Measurements from ENCODE around the gene SRF. TPM values are rescaled to one million over a fixed set of nuclear protein-coding genes. Genes with fewer than 3 reads are reported as not detected.

SRF gene
- total RNA-seq, 1 experiment from 2014 or later = 32.1 TPM

DNA sequence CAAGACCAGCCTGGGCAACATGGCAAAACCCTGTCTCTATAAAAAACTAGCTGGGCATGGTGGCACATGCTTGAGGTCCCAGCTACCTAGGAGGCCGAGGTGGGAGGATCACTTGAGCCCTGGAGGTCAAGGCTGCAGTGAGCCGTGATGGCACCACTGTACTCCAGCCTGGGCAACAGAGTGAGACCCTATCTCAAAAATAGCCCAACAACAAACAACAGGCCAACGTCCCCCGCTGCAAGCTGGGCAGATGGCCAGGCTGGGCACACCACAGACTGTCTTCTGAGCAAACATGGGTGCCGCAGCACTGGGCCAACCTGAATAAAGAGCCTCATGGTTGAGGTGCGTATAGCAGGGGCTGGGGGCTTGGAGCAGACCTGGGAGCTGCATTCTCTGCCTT, 46.6 kb upstream of the SRF start:
- no TSS peak for BruUV-seq (replicated peaks)
- H3K4me3 Mint-ChIP-seq (ENCODE audit: unreplicated experiment) = no peak overlapping the region
- no peaks in the 10 kb centered on the region for H3K27me3 Mint-ChIP-seq (ENCODE audit: insufficient read depth, unreplicated experiment)
- ChIA-PET POLR2A (interaction anchor here (0.5 to 1.5 kb wide), 5 partner anchors 9 to 69 kb away, joined by 3 to 5 read pairs (median 3); no protein-coding TSS in a partner anchor), CTCF (interaction anchor here (0.7 to 1.7 kb wide), 5 partner anchors 18 to 223 kb away, joined by 3 to 8 read pairs (median 3); partner anchors contain the start of gene PTK7)
- H3K9me3 Mint-ChIP-seq (ENCODE audit: unreplicated experiment) = no peaks in the 10 kb centered on the region
- DNase-seq (ENCODE audit: unreplicated experiment) = no peak
- peaks cover 34% of the 10 kb centered on the region for H3K4me1 Mint-ChIP-seq (ENCODE audit: insufficient read depth, unreplicated experiment)
- intact Hi-C loops (cut with micrococcal nuclease) = no loop called here
- no peak overlapping the region for H3K27ac Mint-ChIP-seq (ENCODE audit: low read depth, unreplicated experiment)
- TF ChIP-seq, protein P1, sequence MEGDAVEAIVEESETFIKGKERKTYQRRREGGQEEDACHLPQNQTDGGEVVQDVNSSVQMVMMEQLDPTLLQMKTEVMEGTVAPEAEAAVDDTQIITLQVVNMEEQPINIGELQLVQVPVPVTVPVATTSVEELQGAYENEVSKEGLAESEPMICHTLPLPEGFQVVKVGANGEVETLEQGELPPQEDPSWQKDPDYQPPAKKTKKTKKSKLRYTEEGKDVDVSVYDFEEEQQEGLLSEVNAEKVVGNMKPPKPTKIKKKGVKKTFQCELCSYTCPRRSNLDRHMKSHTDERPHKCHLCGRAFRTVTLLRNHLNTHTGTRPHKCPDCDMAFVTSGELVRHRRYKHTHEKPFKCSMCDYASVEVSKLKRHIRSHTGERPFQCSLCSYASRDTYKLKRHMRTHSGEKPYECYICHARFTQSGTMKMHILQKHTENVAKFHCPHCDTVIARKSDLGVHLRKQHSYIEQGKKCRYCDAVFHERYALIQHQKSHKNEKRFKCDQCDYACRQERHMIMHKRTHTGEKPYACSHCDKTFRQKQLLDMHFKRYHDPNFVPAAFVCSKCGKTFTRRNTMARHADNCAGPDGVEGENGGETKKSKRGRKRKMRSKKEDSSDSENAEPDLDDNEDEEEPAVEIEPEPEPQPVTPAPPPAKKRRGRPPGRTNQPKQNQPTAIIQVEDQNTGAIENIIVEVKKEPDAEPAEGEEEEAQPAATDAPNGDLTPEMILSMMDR (IDR thresholded peaks at IDR 0.05; ENCODE audit: unreplicated experiment) = no peak
- peaks cover 6% of the 10 kb centered on the region for H3K36me3 Mint-ChIP-seq (ENCODE audit: insufficient read depth, unreplicated experiment)

GRCh38 chr6:43125119-43125518, 46.0 kb upstream of the SRF start:
- POLR2A ChIA-PET = interaction anchor here (0.5 to 1.5 kb wide), 7 partner anchors 10 to 70 kb away, joined by 3 to 6 read pairs (median 3); no protein-coding TSS in a partner anchor

GRCh38 chr6:43125555-43125954, 45.5 kb upstream of the SRF start:
- Mint-ChIP-seq H3K4me1 (ENCODE audit: insufficient read depth, unreplicated experiment) (peaks cover 41% of the 10 kb centered on the region), H3K9me3 (ENCODE audit: unreplicated experiment) (no peaks in the 10 kb centered on the region), H3K4me3 (ENCODE audit: unreplicated experiment) (no peak overlapping the region), H3K36me3 (ENCODE audit: insufficient read depth, unreplicated experiment) (peaks cover 6% of the 10 kb centered on the region), H3K27me3 (ENCODE audit: insufficient read depth, unreplicated experiment) (no peaks in the 10 kb centered on the region), H3K27ac (ENCODE audit: low read depth, unreplicated experiment) (peak overlapping the region; percentile 25)
- no peak for DNase-seq (ENCODE audit: unreplicated experiment)
- intact Hi-C loops (cut with micrococcal nuclease) = no loop called here
- ChIA-PET CTCF (interaction anchor here (0.6 to 1.8 kb wide), 6 partner anchors 18 to 345 kb away, joined by 3 to 8 read pairs (median 4); partner anchors contain the start of gene CUL7), POLR2A (interaction anchor here (0.8 to 1.5 kb wide), 7 partner anchors 10 to 111 kb away, joined by 3 to 6 read pairs (median 3); partner anchors contain the start of genes CUL9 and KLHDC3)
- BruUV-seq (replicated peaks) = no TSS peak
- TF ChIP-seq, protein P1 (IDR thresholded peaks at IDR 0.05; ENCODE audit: unreplicated experiment) = no peak

More at GRCh38 chr6:43125119-43125518, 46.0 kb upstream of the SRF start:
- Mint-ChIP-seq H3K27ac (ENCODE audit: low read depth, unreplicated experiment) (no peak overlapping the region), H3K27me3 (ENCODE audit: insufficient read depth, unreplicated experiment) (no peaks in the 10 kb centered on the region), H3K4me3 (ENCODE audit: unreplicated experiment) (no peak overlapping the region), H3K9me3 (ENCODE audit: unreplicated experiment) (no peaks in the 10 kb centered on the region), H3K4me1 (ENCODE audit: insufficient read depth, unreplicated experiment) (peaks cover 40% of the 10 kb centered on the region), H3K36me3 (ENCODE audit: insufficient read depth, unreplicated experiment) (peaks cover 6% of the 10 kb centered on the region)
- CTCF ChIA-PET = interaction anchor here (0.7 to 1.7 kb wide), 4 partner anchors 19 to 223 kb away, joined by 3 to 8 read pairs (median 4); no protein-coding TSS in a partner anchor
- TF ChIP-seq, protein P1 (IDR thresholded peaks at IDR 0.05; ENCODE audit: unreplicated experiment) = no peak
- no peak for DNase-seq (ENCODE audit: unreplicated experiment)
- intact Hi-C loops (cut with micrococcal nuclease) = no loop called here
- no TSS peak for BruUV-seq (replicated peaks)

DNA sequence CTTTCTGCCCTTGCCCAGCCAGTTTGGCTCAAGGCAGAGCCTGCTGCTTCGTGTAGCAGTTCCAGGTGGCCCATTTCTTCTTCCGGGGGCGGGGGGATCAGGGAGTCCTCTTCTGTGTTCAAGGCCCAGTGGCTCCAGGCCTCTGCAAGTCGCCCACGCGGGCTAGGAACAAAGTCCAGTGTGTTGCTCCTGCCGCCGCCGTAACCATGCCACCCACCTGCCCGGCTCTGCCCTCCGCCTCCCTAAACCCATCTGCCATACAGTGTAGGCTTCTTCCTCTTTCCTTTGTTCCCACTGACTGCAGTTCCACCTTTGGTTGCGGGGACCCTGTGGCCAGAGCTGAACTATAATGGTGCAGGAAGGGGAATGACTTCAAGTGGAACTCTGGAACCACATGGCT, 43.9 kb upstream of the SRF start:
- H3K4me1 Mint-ChIP-seq (ENCODE audit: insufficient read depth, unreplicated experiment) = peaks cover 32% of the 10 kb centered on the region
- BruUV-seq (replicated peaks) = no TSS peak
- H3K4me3 Mint-ChIP-seq (ENCODE audit: unreplicated experiment) = no peak overlapping the region
- no peaks in the 10 kb centered on the region for H3K27me3 Mint-ChIP-seq (ENCODE audit: insufficient read depth, unreplicated experiment)
- intact Hi-C loops (cut with micrococcal nuclease) = no loop called here
- CTCF ChIA-PET = interaction anchor here (0.6 to 2.3 kb wide), 3 partner anchors 16 to 80 kb away, joined by 3 to 18 read pairs (median 4); partner anchors contain the start of gene CUL7
- peaks cover 1% of the 10 kb centered on the region for H3K36me3 Mint-ChIP-seq (ENCODE audit: insufficient read depth, unreplicated experiment)
- DNase-seq (ENCODE audit: unreplicated experiment) = no peak
- POLR2A ChIA-PET = interaction anchor here (0.6 kb wide), 1 partner anchor 14 kb away, joined by 4 read pairs; no protein-coding TSS in a partner anchor
- no peak overlapping the region for H3K27ac Mint-ChIP-seq (ENCODE audit: low read depth, unreplicated experiment)
- H3K9me3 Mint-ChIP-seq (ENCODE audit: unreplicated experiment) = no peaks in the 10 kb centered on the region
- TF ChIP-seq, protein P1 (IDR thresholded peaks at IDR 0.05; ENCODE audit: unreplicated experiment) = no peak
